Measurements from ENCODE around the gene IGLL5. TPM values are rescaled to one million over a fixed set of nuclear protein-coding genes. Genes with fewer than 3 reads are reported as not detected.

IGLL5 gene
- total and polyA plus RNA-seq, 2 of the 13 experiments (the other 11 are each of a cell fraction or from before 2014, with no cell fraction given) = not detected

- Histone ChIP-seq H3K27ac (ENCODE audit: extremely low read length, insufficient read depth, low read length) (no peak overlapping the region), H3K4me3 (replicated peaks in 1 of 3; ENCODE audit: insufficient read depth in 1 of 3, low read depth in 2 of 3, low read length in 3 of 3) (no peak overlapping the region), H3K4me2 (ENCODE audit: low read depth, low read length) (no peak overlapping the region), H3K36me3 (replicated peaks in 1 of 2; ENCODE audit: control insufficient read depth in 1 of 2, insufficient read depth in 2 of 2, low read length in 2 of 2) (no peaks in the 10 kb centered on the region), H3K4me1 (ENCODE audit: insufficient read depth, low read length) (peaks cover 23% of the 10 kb centered on the region), H3K27me3 (ENCODE audit: control insufficient read depth in 1 of 2, insufficient read depth in 2 of 2, low read length in 2 of 2) (peaks cover 1 to 54% of the 10 kb centered on the region in 2 experiments), H3K79me2 (ENCODE audit: insufficient read depth, low read length) (no peaks in the 10 kb centered on the region), H3K9me3 (ENCODE audit: low read length) (no peaks in the 10 kb centered on the region), H4K20me1 (ENCODE audit: insufficient read depth, low read length) (no peaks in the 10 kb centered on the region), H2AFZ (ENCODE audit: low read length) (no peak overlapping the region), H3K9ac (ENCODE audit: insufficient read depth, low read depth, low read length) (no peak overlapping the region)
- 9% methylated on average over 6 of the region's 7 CpGs for WGBS (ENCODE audit: low lambda C conversion rate)
- CTCF ChIA-PET (ENCODE audit: low intra/inter-chr PET ratio, low total read pairs) = no interaction called here
- no peak for TF ChIP-seq ZNF136 (CRISPR knock-in tag; IDR thresholded peaks at IDR 0.05; ENCODE audit: low read depth)
- TF ChIP-seq SCMH1 (CRISPR knock-in tag; IDR thresholded peaks at IDR 0.05; ENCODE audit: borderline replicate concordance) = no peak
- no peak for TF ChIP-seq CEBPB (IDR thresholded peaks at IDR 0.05; ENCODE audit: borderline replicate concordance, low read depth, low read length)
- TF ChIP-seq ARNT2 (CRISPR knock-in tag; IDR thresholded peaks at IDR 0.05; ENCODE audit: low read depth) = no peak
- no peak for TF ChIP-seq DR1 (CRISPR knock-in tag; IDR thresholded peaks at IDR 0.05)
- no peak for TF ChIP-seq U2AF1 (optimal IDR thresholded peaks at IDR 0.05; ENCODE audit: low read depth, low read length)
- TF ChIP-seq ZNF329 (CRISPR knock-in tag; IDR thresholded peaks at IDR 0.05; ENCODE audit: low read depth) = no peak
- no peak for TF ChIP-seq ZBTB7A (CRISPR knock-in tag; IDR thresholded peaks at IDR 0.05)
- TF ChIP-seq RCOR2 (CRISPR knock-in tag; IDR thresholded peaks at IDR 0.05) = no peak
- TF ChIP-seq, protein P1, sequence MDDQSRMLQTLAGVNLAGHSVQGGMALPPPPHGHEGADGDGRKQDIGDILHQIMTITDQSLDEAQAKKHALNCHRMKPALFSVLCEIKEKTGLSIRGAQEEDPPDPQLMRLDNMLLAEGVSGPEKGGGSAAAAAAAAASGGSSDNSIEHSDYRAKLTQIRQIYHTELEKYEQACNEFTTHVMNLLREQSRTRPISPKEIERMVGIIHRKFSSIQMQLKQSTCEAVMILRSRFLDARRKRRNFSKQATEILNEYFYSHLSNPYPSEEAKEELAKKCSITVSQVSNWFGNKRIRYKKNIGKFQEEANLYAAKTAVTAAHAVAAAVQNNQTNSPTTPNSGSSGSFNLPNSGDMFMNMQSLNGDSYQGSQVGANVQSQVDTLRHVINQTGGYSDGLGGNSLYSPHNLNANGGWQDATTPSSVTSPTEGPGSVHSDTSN (CRISPR knock-in tag; IDR thresholded peaks at IDR 0.05; ENCODE audit: borderline replicate concordance) = no peak
- TF ChIP-seq TEAD3 (CRISPR knock-in tag; optimal IDR thresholded peaks at IDR 0.05; ENCODE audit: borderline replicate concordance) = no peak
- TF ChIP-seq, protein P2, sequence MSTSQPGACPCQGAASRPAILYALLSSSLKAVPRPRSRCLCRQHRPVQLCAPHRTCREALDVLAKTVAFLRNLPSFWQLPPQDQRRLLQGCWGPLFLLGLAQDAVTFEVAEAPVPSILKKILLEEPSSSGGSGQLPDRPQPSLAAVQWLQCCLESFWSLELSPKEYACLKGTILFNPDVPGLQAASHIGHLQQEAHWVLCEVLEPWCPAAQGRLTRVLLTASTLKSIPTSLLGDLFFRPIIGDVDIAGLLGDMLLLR (CRISPR knock-in tag; IDR thresholded peaks at IDR 0.05) = no peak
- no peak for TF ChIP-seq ZFP36L2 (CRISPR knock-in tag; IDR thresholded peaks at IDR 0.05)
- DNase-seq (ENCODE audit: low spot score) = no peak
- FAIRE-seq = no peak
- POLR2A ChIA-PET = no interaction called here
- in situ Hi-C loops (cut with HindIII; ENCODE audit: extremely low pct_ligation_motif_present, low pct_unique_long_range_greater_than_20kb) = no loop called here
- ATAC-seq = no peak
- BruUV-seq (replicated peaks) = no TSS peak
- intact Hi-C loops (cut with micrococcal nuclease; ENCODE audit: unreplicated experiment) = no loop called here
Observed at GRCh38 chr22:22918297-22918965, 30.8 kb downstream of the IGLL5 start.
